ENCODE results near the gene SLITRK5.

The SLITRK5 gene

GRCh38 chr13:87671031-87671752 lies at the start of gene SLITRK5:
Gene SLITRK5, plus strand, starts transcription at chr13:87671371. Its CDS starts 4,018 bp downstream, at chr13:87675389.
- DNase-seq (ENCODE audit: low read depth): peak; percentile 8

GRCh38 chr13:87622971-87623370 lies 48.2 kb upstream of the SLITRK5 start:
- DNase-seq (ENCODE audit: low read depth): no peak

GRCh38 chr13:87656306-87656705 lies 14.9 kb upstream of the SLITRK5 start:
- no peak for DNase-seq (ENCODE audit: low read depth)

GRCh38 chr13:87661471-87661870 lies 9.7 kb upstream of the SLITRK5 start:
- no peak for DNase-seq (ENCODE audit: low read depth)

GRCh38 chr13:87666831-87667230 lies 4.3 kb upstream of the SLITRK5 start:
- DNase-seq (ENCODE audit: low read depth): no peak

- no peak for DNase-seq (ENCODE audit: low read depth)
Observed at GRCh38 chr13:87667686-87668085, 3.5 kb upstream of the SLITRK5 start.

GRCh38 chr13:87669379-87669978 lies 1.7 kb upstream of the SLITRK5 start:
- no peak for DNase-seq (ENCODE audit: low read depth)

GRCh38 chr13:87671753-87672605 lies 808 bp downstream of the SLITRK5 start:
- no peak for DNase-seq (ENCODE audit: low read depth)

GRCh38 chr13:87674247-87674738 lies 3.1 kb downstream of the SLITRK5 start:
- DNase-seq (ENCODE audit: low read depth): no peak

GRCh38 chr13:87675851-87676250 lies 4.7 kb downstream of the SLITRK5 start:
- DNase-seq (ENCODE audit: low read depth): no peak

GRCh38 chr13:87676254-87677042 lies 5.3 kb downstream of the SLITRK5 start:
- DNase-seq (ENCODE audit: low read depth): no peak

- no peak for DNase-seq (ENCODE audit: low read depth)
Observed at GRCh38 chr13:87677043-87677495, 5.9 kb downstream of the SLITRK5 start.

GRCh38 chr13:87677496-87678371 lies 6.6 kb downstream of the SLITRK5 start:
- no peak for DNase-seq (ENCODE audit: low read depth)

GRCh38 chr13:87678372-87678752 lies 7.2 kb downstream of the SLITRK5 start:
- DNase-seq (ENCODE audit: low read depth): no peak

GRCh38 chr13:87680298-87680697 lies 9.1 kb downstream of the SLITRK5 start:
- no peak for DNase-seq (ENCODE audit: low read depth)

- no peak for DNase-seq (ENCODE audit: low read depth)
Observed at GRCh38 chr13:87684850-87685742, 13.9 kb downstream of the SLITRK5 start.

- DNase-seq (ENCODE audit: low read depth): no peak
Observed at GRCh38 chr13:87696458-87696857, 25.3 kb downstream of the SLITRK5 start.

GRCh38 chr13:87698268-87698667 lies 27.1 kb downstream of the SLITRK5 start:
- no peak for DNase-seq (ENCODE audit: low read depth)

GRCh38 chr13:87709947-87710346 lies 38.8 kb downstream of the SLITRK5 start:
- DNase-seq (ENCODE audit: low read depth): no peak

- DNase-seq (ENCODE audit: low read depth): no peak
Observed at GRCh38 chr13:87712012-87712411, 40.8 kb downstream of the SLITRK5 start.

All from GM04504 (cell line).